H9 (cell line): ENCODE measurements around the gene RASGRP3. TPM values are rescaled to one million over a fixed set of nuclear protein-coding genes. Genes with fewer than 3 reads are reported as not detected.

Source experiments
- DNase-seq: peaks from one replicate; pipeline ENCODE4 v3.0.0-alpha.2; 2017
- H2AFZ ChIP-seq: one replicate; pipeline ENCODE4 v1.6.1; 2013; ENCODE audit warnings: mild to moderate bottlenecking, low read length, control low read depth, moderate library complexity
- H2AK5ac ChIP-seq: 2 replicates; pipeline ENCODE4 v1.6.1; 2013; ENCODE audit warnings: low read length, control low read depth, mixed read lengths; ENCODE audit not compliant: insufficient read length
- H2BK120ac ChIP-seq: one replicate; pipeline ENCODE4 v1.6.1; 2013; ENCODE audit warnings: low read depth, mild to moderate bottlenecking, low read length, control low read depth, inconsistent platforms; ENCODE audit not compliant: poor library complexity, severe bottlenecking
- H2BK12ac ChIP-seq: 2 replicates; pipeline ENCODE4 v1.6.1; 2013; ENCODE audit warnings: low read length, control low read depth, mixed read lengths, low read depth; ENCODE audit not compliant: insufficient read length
- H2BK15ac ChIP-seq: 2 replicates; pipeline ENCODE4 v1.6.1; 2013; ENCODE audit warnings: low read depth, low read length, control low read depth
- H2BK20ac ChIP-seq: one replicate; pipeline ENCODE4 v1.6.1; 2013; ENCODE audit warnings: low read depth, mild to moderate bottlenecking, low read length, control low read depth, inconsistent platforms; ENCODE audit not compliant: poor library complexity, severe bottlenecking
- H2BK5ac ChIP-seq: 2 replicates; pipeline ENCODE4 v1.6.1; 2013; ENCODE audit warnings: low read length, control low read depth, mixed read lengths; ENCODE audit not compliant: insufficient read length
- H3K14ac ChIP-seq: 2 replicates; pipeline ENCODE4 v1.6.1; 2013; ENCODE audit warnings: low read length, control low read depth; ENCODE audit not compliant: insufficient read depth
- H3K18ac ChIP-seq: 2 replicates; pipeline ENCODE4 v1.6.1; 2013; ENCODE audit warnings: low read depth, mild to moderate bottlenecking, mixed read lengths, low read length, control low read depth; ENCODE audit not compliant: insufficient read length
- H3K23ac ChIP-seq: 2 replicates; pipeline ENCODE4 v1.6.1; 2013; ENCODE audit warnings: low read length, control low read depth, mixed read lengths, low read depth; ENCODE audit not compliant: insufficient read length
- H3K23me2 ChIP-seq: 2 replicates; pipeline ENCODE4 v1.6.1; 2013; ENCODE audit warnings: low read depth, mild to moderate bottlenecking, mixed read lengths, low read length, control low read depth; ENCODE audit not compliant: insufficient read length, poor library complexity, severe bottlenecking
- H3K27ac ChIP-seq: 2 replicates; pipeline ENCODE4 v1.5.1; 2013; ENCODE audit warnings: low read length, control low read depth, mixed read lengths, low read depth; ENCODE audit not compliant: insufficient read length
- H3K27me3 ChIP-seq: 2 replicates; pipeline ENCODE4 v1.6.1; 2013; ENCODE audit warnings: low read length, control low read depth, inconsistent platforms; ENCODE audit not compliant: insufficient read depth
- H3K4ac ChIP-seq: 2 replicates; pipeline ENCODE4 v1.6.1; 2013; ENCODE audit warnings: low read depth, mild to moderate bottlenecking, control low read depth, inconsistent platforms, low read length, moderate library complexity
- H3K4me1 ChIP-seq: 2 replicates; pipeline ENCODE4 v1.6.1; 2013; ENCODE audit warnings: low read length, control low read depth, inconsistent platforms; ENCODE audit not compliant: insufficient read depth
- H3K4me2 ChIP-seq: 2 replicates; pipeline ENCODE4 v1.6.1; 2013; ENCODE audit warnings: low read length, control low read depth, mixed read lengths; ENCODE audit not compliant: insufficient read length, insufficient read depth
- H3K56ac ChIP-seq: 2 replicates; pipeline ENCODE4 v1.6.1; 2013; ENCODE audit warnings: low read depth, mild to moderate bottlenecking, mixed read lengths, low read length, control low read depth; ENCODE audit not compliant: insufficient read length
- H3K79me1 ChIP-seq: 2 replicates; pipeline ENCODE4 v1.6.1; 2013; ENCODE audit warnings: low read depth, mild to moderate bottlenecking, moderate library complexity, low read length, control low read depth, inconsistent platforms; ENCODE audit not compliant: insufficient read depth, poor library complexity, severe bottlenecking
- H3K79me2 ChIP-seq: 2 replicates; pipeline ENCODE4 v1.6.1; 2013; ENCODE audit warnings: low read length, control low read depth, inconsistent platforms; ENCODE audit not compliant: insufficient read depth
- H3K9ac ChIP-seq: 2 replicates; pipeline ENCODE4 v1.6.1; 2013; ENCODE audit warnings: low read length, control low read depth, mixed read lengths; ENCODE audit not compliant: insufficient read length; ENCODE audit errors: extremely low read depth
- H3K9me3 ChIP-seq: one replicate; pipeline ENCODE4 v1.6.1; 2013; ENCODE audit warnings: low read depth, low read length, inconsistent platforms; ENCODE audit not compliant: control insufficient read depth
- H3T11ph ChIP-seq: one replicate; pipeline ENCODE4 v1.6.1; 2013; ENCODE audit warnings: mild to moderate bottlenecking, low read length, control low read depth, inconsistent platforms
- H4K20me1 ChIP-seq: one replicate; pipeline ENCODE4 v1.6.1; 2013; ENCODE audit not compliant: control insufficient read depth, insufficient read length, insufficient read depth
- H4K5ac ChIP-seq: 2 replicates; pipeline ENCODE4 v1.6.1; 2013; ENCODE audit warnings: low read depth, mild to moderate bottlenecking, mixed read lengths, low read length, control low read depth; ENCODE audit not compliant: insufficient read length
- H4K8ac ChIP-seq: replicated peaks from 2 replicates; pipeline ENCODE4 v1.6.1; 2013; ENCODE audit warnings: low read length, control low read depth, mixed read lengths, low read depth; ENCODE audit not compliant: insufficient read length
- H4K91ac ChIP-seq: 2 replicates; pipeline ENCODE4 v1.6.1; 2013; ENCODE audit warnings: low read depth, mild to moderate bottlenecking, moderate library complexity, mixed read lengths, low read length, control low read depth; ENCODE audit not compliant: insufficient read length
- H3K27ac Mint-ChIP-seq, 3 experiments: 2 replicates in 2 of 3; 3 replicates in 1 of 3; pipeline ENCODE4 v1.8.0; 2020 to 2021; ENCODE audit warnings: mixed read lengths in 3 of 3, mild to moderate bottlenecking in 1 of 3, moderate library complexity in 1 of 3
- H3K27me3 Mint-ChIP-seq: 2 replicates; pipeline ENCODE4 v1.8.0; 2021; ENCODE audit warnings: low read depth, mild to moderate bottlenecking, moderate library complexity, mixed read lengths
- H3K36me3 Mint-ChIP-seq, 3 experiments: 2 replicates in 2 of 3; 3 replicates in 1 of 3; pipeline ENCODE4 v1.8.0; 2020 to 2021; ENCODE audit warnings: low read depth in 3 of 3, mixed read lengths in 3 of 3; ENCODE audit not compliant: insufficient read depth in 1 of 3
- H3K4me1 Mint-ChIP-seq, 2 experiments: 2 replicates each; pipeline ENCODE4 v1.8.0; 2020; ENCODE audit warnings: mixed read lengths in 2 of 2
- H3K4me3 Mint-ChIP-seq, 2 experiments: 2 replicates in 1 of 2; 3 replicates in 1 of 2; pipeline ENCODE4 v1.8.0; 2020 to 2021; ENCODE audit warnings: mild to moderate bottlenecking in 2 of 2, mixed read lengths in 2 of 2, moderate library complexity in 1 of 2
- H3K9me3 Mint-ChIP-seq, 2 experiments: 2 replicates in 1 of 2; 3 replicates in 1 of 2; pipeline ENCODE4 v1.8.0; 2020; ENCODE audit warnings: mild to moderate bottlenecking in 2 of 2, mixed read lengths in 2 of 2, moderate library complexity in 1 of 2
- WGBS: extraction: QIAGEN DNeasy Blood & Tissue Kit; methylation state at CpG from one replicate; pipeline ENCODE4 v1.1.7; 2013; ENCODE audit warnings: missing lambda C conversion rate, low lambda C conversion rate, mixed read lengths; ENCODE audit not compliant: insufficient read length; ENCODE audit errors: extremely low coverage; 5-methylcytosine and 5-hydroxymethylcytosine counted together
- total RNA-seq: library from RNA; stranded (reverse); gene quantifications from 2 replicates; pipeline ENCODE4 v1.2.1, GENCODE V29; 2021
- TF ChIP-seq, protein P1 (sequence below): fragments of 200-600 bp; sonication (generic); conservative IDR thresholded peaks from 3 replicates; pipeline ENCODE4 v1.8.0; 2021; ENCODE audit warnings: antibody characterized with exemption, mild to moderate bottlenecking

RASGRP3 gene
- total RNA-seq, 1 experiment from 2014 or later, result not detected

DNA sequence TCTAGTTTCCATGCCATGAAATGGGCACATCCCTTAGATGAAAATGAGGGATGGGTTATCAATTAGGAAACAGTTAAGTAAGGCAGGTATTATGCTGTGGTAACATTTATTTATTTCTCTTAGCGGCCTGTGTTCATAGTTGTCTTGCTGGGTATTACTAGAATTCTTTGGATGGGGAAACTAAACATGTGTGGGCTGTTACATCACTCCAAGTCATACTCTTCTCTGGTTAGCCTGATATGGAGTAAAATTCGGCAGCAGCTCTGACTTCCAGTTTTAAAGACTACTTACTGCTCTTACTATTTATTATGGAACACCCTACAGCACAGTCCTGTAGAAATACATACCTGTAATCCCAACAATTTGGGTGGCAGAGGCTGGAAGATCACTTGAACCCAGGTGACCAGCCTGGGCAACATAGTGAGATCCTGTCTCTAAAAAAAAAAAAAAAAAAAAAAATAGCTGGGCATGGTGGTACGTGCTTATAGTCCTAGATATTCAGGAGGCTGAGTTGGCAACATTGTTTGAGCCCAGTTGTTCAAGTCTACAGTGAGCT lies 33.1 kb upstream of the RASGRP3 start:
- H4K20me1 ChIP-seq, result no peaks in the 10 kb centered on the region
- no CpG with 5 or more reads among the region's 3 CpGs for WGBS
- H3K4me3 Mint-ChIP-seq, result no peak overlapping the region

More for the DNA sequence above, 33.1 kb upstream of the RASGRP3 start:
- Mint-ChIP-seq H3K27ac (no peak overlapping the region), H3K4me1 (peaks cover 3 to 6% of the 10 kb centered on the region in 2 experiments; a peak in 2 of 4 replicates), H3K9me3 (no peaks in the 10 kb centered on the region), H3K36me3 (no peaks in the 10 kb centered on the region), H3K27me3 (no peaks in the 10 kb centered on the region)
- Histone ChIP-seq H4K91ac (no peak overlapping the region), H2BK120ac (no peak overlapping the region), H3K4me1 (no peaks in the 10 kb centered on the region), H3T11ph (no peak overlapping the region), H3K14ac (no peak overlapping the region), H3K23ac (no peak overlapping the region), H4K8ac (no peak overlapping the region), H3K79me1 (no peaks in the 10 kb centered on the region), H2AFZ (no peak overlapping the region), H2BK15ac (no peak overlapping the region), H3K56ac (no peak overlapping the region), H4K5ac (no peak overlapping the region), H3K18ac (no peak overlapping the region), H2BK5ac (no peak overlapping the region), H3K9me3 (no peaks in the 10 kb centered on the region), H2BK20ac (no peak overlapping the region), H2BK12ac (no peak overlapping the region), H3K27ac (no peak overlapping the region), H3K23me2 (no peaks in the 10 kb centered on the region), H3K79me2 (no peaks in the 10 kb centered on the region), H3K4me2 (no peak overlapping the region), H2AK5ac (no peak overlapping the region), H3K4ac (no peak overlapping the region), H3K9ac (no peak overlapping the region), H3K27me3 (no peaks in the 10 kb centered on the region)
- DNase-seq, result no peak
- TF ChIP-seq, protein P1, sequence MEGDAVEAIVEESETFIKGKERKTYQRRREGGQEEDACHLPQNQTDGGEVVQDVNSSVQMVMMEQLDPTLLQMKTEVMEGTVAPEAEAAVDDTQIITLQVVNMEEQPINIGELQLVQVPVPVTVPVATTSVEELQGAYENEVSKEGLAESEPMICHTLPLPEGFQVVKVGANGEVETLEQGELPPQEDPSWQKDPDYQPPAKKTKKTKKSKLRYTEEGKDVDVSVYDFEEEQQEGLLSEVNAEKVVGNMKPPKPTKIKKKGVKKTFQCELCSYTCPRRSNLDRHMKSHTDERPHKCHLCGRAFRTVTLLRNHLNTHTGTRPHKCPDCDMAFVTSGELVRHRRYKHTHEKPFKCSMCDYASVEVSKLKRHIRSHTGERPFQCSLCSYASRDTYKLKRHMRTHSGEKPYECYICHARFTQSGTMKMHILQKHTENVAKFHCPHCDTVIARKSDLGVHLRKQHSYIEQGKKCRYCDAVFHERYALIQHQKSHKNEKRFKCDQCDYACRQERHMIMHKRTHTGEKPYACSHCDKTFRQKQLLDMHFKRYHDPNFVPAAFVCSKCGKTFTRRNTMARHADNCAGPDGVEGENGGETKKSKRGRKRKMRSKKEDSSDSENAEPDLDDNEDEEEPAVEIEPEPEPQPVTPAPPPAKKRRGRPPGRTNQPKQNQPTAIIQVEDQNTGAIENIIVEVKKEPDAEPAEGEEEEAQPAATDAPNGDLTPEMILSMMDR, result no peak
